K562 (cell line): Measurements from ENCODE around the gene FANCF. TPM values are rescaled to one million over a fixed set of nuclear protein-coding genes. Genes with fewer than 3 reads are reported as not detected.

Source experiments
- FOXJ2 ChIP-seq: fragments of 200-800 bp; sonication (Bioruptor generic); IDR thresholded peaks from 2 replicates; pipeline ENCODE4 v1.6.1; 2016; ENCODE audit warnings: missing genetic modification characterization, missing compliant biosample characterization
- HIVEP1 ChIP-seq: fragments of 250-450 bp; sonication (Bioruptor Pico); IDR thresholded peaks from 2 replicates; pipeline ENCODE4 v1.4.0; 2020; ENCODE audit warnings: mild to moderate bottlenecking
- HMGXB4 ChIP-seq: sonication (generic); formaldehyde crosslinking; IDR thresholded peaks from 2 replicates; pipeline ENCODE4 v1.8.1; 2023; ENCODE audit warnings: mild to moderate bottlenecking, missing genetic modification reagents
- MLLT1 ChIP-seq, 2 experiments: fragments of 450-650 bp; IDR thresholded peaks; 2 replicates each; pipeline ENCODE4 v1.6.1; 2016
- OTX1 ChIP-seq: fragments of 450-650 bp; formaldehyde crosslinking; IDR thresholded peaks from 2 replicates; pipeline ENCODE4 v1.4.0; 2022; ENCODE audit warnings: mild to moderate bottlenecking
- PHF21A ChIP-seq: fragments of 450-650 bp; IDR thresholded peaks from 2 replicates; pipeline ENCODE4 v1.6.1; 2017; ENCODE audit warnings: low read depth, borderline replicate concordance
- RBM39 ChIP-seq: fragments of 200-400 bp; formaldehyde crosslinking; optimal IDR thresholded peaks from 2 replicates; pipeline ENCODE3; 2018; ENCODE audit warnings: low read depth, low read length
- SMAD3 ChIP-seq: fragments of 450-650 bp; formaldehyde crosslinking; conservative IDR thresholded peaks from 2 replicates; pipeline ENCODE4 v1.4.0; 2020; ENCODE audit warnings: mild to moderate bottlenecking
- SMC3 ChIP-seq: conservative IDR thresholded peaks from 2 replicates; pipeline ENCODE4 v1.6.1; 2011; ENCODE audit warnings: low read depth, low read length, improper control_type of control experiment; ENCODE audit not compliant: insufficient read depth
- TSC22D4 ChIP-seq: fragments of 450-650 bp; IDR thresholded peaks from 2 replicates; pipeline ENCODE4 v1.6.1; 2016; ENCODE audit warnings: missing genetic modification characterization, missing biosample characterization, control low read depth
- XRCC5 ChIP-seq: fragments of 200-400 bp; formaldehyde crosslinking; IDR thresholded peaks from 2 replicates; pipeline ENCODE4 v1.6.1; 2017; ENCODE audit warnings: low read depth, mild to moderate bottlenecking, low read length
- ZNF318 ChIP-seq, 2 experiments: fragments of 450-650 bp; IDR thresholded peaks; 2 replicates each; pipeline ENCODE4 v1.6.1; 2016; ENCODE audit warnings: mild to moderate bottlenecking in 2 of 2, borderline replicate concordance in 1 of 2, low read depth in 1 of 2, moderate library complexity in 1 of 2
- ZNF398 ChIP-seq: fragments of 250-450 bp; sonication (Bioruptor Pico); IDR thresholded peaks from 2 replicates; pipeline ENCODE4 v1.8.0; 2021; ENCODE audit warnings: moderate library complexity, mild to moderate bottlenecking, inconsistent platforms
- ZNF551 ChIP-seq: fragments of 250-450 bp; sonication (Bioruptor Pico); IDR thresholded peaks from 2 replicates; pipeline ENCODE4 v1.5.0; 2021; ENCODE audit warnings: mild to moderate bottlenecking, moderate library complexity
- polyA plus RNA-seq, 8 experiments: library from polyadenylated mRNA; depleted of rRNA in 4 of 8; stranded (reverse) in 5 of 8; unstranded in 3 of 8; fragments of >200 nt; fragmentation: Nextera tagmentation in 2 of 8; fragmentation: Illumina TruSeq in 1 of 8; extraction: Ambion mirVana in 2 of 8; extraction: Trizol in 1 of 8; gene quantifications; 2 replicates each; pipeline versions ENCODE4 v1.2.1 to v1.2.3, GENCODE V29; 2011 to 2014; ENCODE audit warnings: inconsistent platforms in 1 of 8, missing spikeins in 1 of 8
- total RNA-seq, 7 experiments: library from RNA; depleted of rRNA in 6 of 7; stranded (reverse); fragments of >200 nt in 6 of 7; fragmentation: Illumina TruSeq in 2 of 7; extraction: Trizol in 2 of 7; gene quantifications; 2 replicates each; pipeline versions ENCODE4 v1.2.1 to v1.2.3, GENCODE V29; 2011 to 2021; ENCODE audit warnings: low replicate concordance in 1 of 7

FANCF gene
- total and polyA plus RNA-seq, 9 of the 15 experiments (the other 6 are each of a cell fraction or from before 2014, with no cell fraction given), result 0.99 to 10.3 (median 7.5) TPM

GRCh38 chr11:22625448-22626287, at the start of gene FANCF (continued):
- TF ChIP-seq ZNF398 (no peak), ZNF551 (CRISPR knock-in tag) (no peak), SMAD3 (CRISPR knock-in tag) (no peak), ZNF318 (IDR thresholded peaks at IDR 0.05; ENCODE audit: borderline replicate concordance in 1 of 2, low read depth in 1 of 2) (no peak), SMC3 (no peak), HIVEP1 (CRISPR knock-in tag) (no peak), RBM39 (no peak), FOXJ2 (tag) (no peak), MLLT1 (IDR thresholded peaks at IDR 0.05) (peak in 1 of 2 experiments; percentile 83; a peak in 2 of 4 replicates), XRCC5 (no peak), TSC22D4 (tag) (no peak), HMGXB4 (CRISPR knock-in tag) (no peak), OTX1 (CRISPR knock-in tag) (no peak), PHF21A (no peak)
